SH-SY5Y (cell line): ENCODE data around the gene REST.

ENCODE experiments used
- GATA2 ChIP-seq: IDR thresholded peaks from 2 replicates; pipeline ENCODE4 v1.6.1; 2011; ENCODE audit warnings: mild to moderate bottlenecking, low read depth, low read length
- GATA3 ChIP-seq: IDR thresholded peaks from 2 replicates; pipeline ENCODE4 v1.6.1; 2011; ENCODE audit warnings: low read depth, mild to moderate bottlenecking, low read length, moderate library complexity

DNA sequence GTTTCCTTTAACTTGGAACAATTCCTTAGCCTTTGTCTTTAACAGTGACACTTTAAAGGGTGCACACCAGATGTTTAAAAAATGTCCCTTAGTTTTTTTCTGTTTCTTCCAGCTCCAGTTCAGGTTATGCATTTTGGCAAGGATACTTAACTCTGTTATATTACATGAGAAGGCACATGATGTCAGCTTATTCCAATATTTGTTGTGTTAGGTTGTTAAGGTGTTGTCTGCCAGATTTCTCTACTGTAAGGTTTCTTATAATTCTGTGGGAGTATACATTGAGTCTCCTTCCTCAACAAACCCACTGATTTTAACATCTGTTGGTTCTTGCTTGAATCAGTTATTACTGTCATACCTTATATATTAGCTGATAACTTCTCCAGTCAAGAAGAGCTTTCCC, 33.3 kb downstream of the REST start:
- TF ChIP-seq GATA2 (no peak), GATA3 (no peak)
